ENCODE measurements around the gene RASA1.

RASA1 gene

DNA sequence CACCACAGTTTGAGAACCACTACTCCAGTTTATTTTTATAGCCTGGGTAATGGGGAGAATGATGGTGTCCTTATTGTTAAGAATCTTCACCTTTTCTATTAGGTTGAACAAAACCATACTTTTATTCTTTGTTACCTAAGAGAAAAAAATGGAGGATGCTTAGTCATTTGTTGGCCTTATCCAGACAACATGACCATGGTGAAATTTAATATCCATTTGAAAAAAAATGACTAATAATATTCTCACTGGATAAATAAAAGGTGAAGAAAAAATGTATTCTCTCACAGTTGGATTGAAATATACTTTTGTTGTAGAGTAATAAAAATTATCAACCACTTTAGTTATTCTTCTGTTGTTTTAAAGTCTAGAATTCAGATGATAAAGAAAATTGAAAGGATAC lies 150.8 kb downstream of the RASA1 start:
- H3K4me1 Mint-ChIP-seq, result no peaks in the 10 kb centered on the region
- no peak overlapping the region for H3K4me3 Mint-ChIP-seq
- H3K36me3 Mint-ChIP-seq (ENCODE audit: insufficient read depth), result no peaks in the 10 kb centered on the region
- no peak overlapping the region for H3K27ac Mint-ChIP-seq (ENCODE audit: low read depth)
- ATAC-seq (replicated peaks; ENCODE audit: extremely low read depth, poor library complexity, severe bottlenecking) (no peak), DNase-seq (ENCODE audit: low spot score in 2 of 2) (no peak)
- no peaks in the 10 kb centered on the region for H3K27me3 Mint-ChIP-seq
- no peaks in the 10 kb centered on the region for H3K9me3 Mint-ChIP-seq

DNA sequence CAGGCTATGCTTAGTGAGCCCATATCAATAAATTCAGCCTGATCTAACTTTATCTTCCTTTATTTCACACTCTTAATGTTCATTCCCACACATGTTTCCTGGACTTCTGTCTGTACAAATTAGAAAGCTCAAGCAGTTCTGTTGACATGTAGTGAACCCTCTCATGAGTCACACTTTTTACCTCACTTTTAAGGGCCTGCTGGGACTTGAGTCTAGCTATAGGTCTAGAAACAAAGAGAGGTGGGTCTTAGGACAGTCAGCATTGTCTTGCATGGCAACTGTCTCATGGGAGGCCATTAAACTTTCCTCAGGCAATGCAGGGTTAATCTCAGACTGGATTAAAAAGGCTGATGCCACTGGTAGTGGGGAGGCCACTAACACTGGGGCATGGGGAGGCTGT lies 153.6 kb downstream of the RASA1 start:
- Mint-ChIP-seq H3K27ac (ENCODE audit: low read depth) (no peak overlapping the region), H3K4me1 (no peaks in the 10 kb centered on the region), H3K9me3 (no peaks in the 10 kb centered on the region), H3K36me3 (ENCODE audit: insufficient read depth) (no peaks in the 10 kb centered on the region), H3K4me3 (no peak overlapping the region), H3K27me3 (no peaks in the 10 kb centered on the region)
- ATAC-seq (replicated peaks; ENCODE audit: extremely low read depth, poor library complexity, severe bottlenecking) (no peak), DNase-seq (ENCODE audit: low spot score in 2 of 2) (no peak)

- H3K27me3 Mint-ChIP-seq, result no peaks in the 10 kb centered on the region
- H3K4me3 Mint-ChIP-seq, result no peak overlapping the region
- no peak for ATAC-seq (replicated peaks; ENCODE audit: extremely low read depth, poor library complexity, severe bottlenecking)
- no peaks in the 10 kb centered on the region for H3K4me1 Mint-ChIP-seq
- no peak overlapping the region for H3K27ac Mint-ChIP-seq (ENCODE audit: low read depth)
- no peak for DNase-seq (ENCODE audit: low spot score in 2 of 2)
- no peaks in the 10 kb centered on the region for H3K36me3 Mint-ChIP-seq (ENCODE audit: insufficient read depth)
- H3K9me3 Mint-ChIP-seq, result no peaks in the 10 kb centered on the region
These were observed 156.1 kb downstream of the RASA1 start for GRCh38 chr5:87423755-87424154.

DNA sequence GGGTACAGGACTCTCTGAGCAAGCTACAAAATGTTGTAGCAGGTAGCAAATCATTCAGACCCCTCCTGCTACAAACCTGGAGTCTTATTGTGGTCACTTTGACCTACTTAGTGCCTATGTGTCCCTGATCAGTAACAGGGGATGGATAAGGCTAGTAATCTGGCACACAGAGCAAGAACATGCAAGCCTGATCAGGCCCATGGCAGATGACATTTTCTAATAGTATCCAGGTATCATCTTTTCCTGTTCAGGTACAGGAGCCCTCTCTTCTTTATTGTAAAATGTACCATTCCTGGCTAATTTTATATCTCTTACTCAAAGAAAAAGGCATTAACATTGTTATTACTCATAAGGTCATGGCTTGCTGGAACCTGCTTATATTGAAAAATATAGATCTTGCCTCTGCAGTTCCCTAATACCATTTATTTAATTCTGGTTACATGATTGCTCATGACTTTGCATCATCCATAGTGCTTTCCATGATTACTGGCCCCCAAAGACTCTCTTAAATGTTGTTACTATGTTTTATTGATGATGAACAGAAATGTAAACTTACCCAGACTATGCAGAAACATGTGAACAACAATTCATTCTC lies 163.3 kb downstream of the RASA1 start:
- Mint-ChIP-seq H3K36me3 (ENCODE audit: insufficient read depth) (no peaks in the 10 kb centered on the region), H3K4me1 (no peaks in the 10 kb centered on the region), H3K27ac (ENCODE audit: low read depth) (no peak overlapping the region), H3K9me3 (no peaks in the 10 kb centered on the region), H3K27me3 (peaks cover 30% of the 10 kb centered on the region), H3K4me3 (no peak overlapping the region)
- no peak for DNase-seq (ENCODE audit: low spot score in 2 of 2)
- no peak for ATAC-seq (replicated peaks; ENCODE audit: extremely low read depth, poor library complexity, severe bottlenecking)

DNA sequence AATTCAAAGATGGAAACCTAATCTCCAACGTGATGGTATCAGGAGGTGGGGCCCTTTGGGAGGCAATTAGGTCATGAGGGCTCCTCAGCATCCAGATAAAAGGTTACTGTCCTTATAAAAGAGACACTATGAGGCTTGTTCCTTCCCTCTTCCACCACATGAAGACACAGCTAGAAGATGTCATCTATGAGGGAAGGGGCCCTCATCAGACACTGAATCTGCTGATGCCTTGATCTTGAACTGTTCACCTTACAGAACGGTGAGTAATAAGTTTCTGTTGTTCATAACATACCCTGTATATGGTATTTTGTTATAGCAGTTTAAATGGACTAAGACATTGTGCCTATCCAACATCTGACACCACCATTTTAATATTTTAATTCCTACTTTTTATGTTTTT lies 164.8 kb downstream of the RASA1 start:
- Mint-ChIP-seq H3K4me1 (no peaks in the 10 kb centered on the region), H3K4me3 (no peak overlapping the region)
- ATAC-seq (replicated peaks; ENCODE audit: extremely low read depth, poor library complexity, severe bottlenecking), result no peak

DNA sequence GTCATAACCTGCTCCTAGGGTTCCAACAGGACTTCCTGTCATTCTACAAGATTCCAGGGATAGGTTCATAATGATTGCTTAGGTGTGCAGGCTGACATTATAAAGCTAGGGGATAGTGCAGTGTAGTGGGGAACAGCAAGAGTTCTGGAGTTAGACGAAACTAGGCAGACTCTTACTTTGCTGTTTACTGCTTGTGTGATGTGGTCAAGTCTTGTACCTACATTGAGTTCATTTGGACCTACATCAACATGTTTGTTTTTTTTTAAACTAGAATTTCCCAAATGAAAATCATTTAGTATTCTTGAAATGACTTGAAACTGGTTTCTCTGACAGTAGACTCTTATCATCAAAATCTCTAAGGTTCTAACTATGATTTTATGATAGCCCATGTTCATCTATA lies 166.3 kb downstream of the RASA1 start:
- no peaks in the 10 kb centered on the region for H3K36me3 Mint-ChIP-seq (ENCODE audit: insufficient read depth)
- no peak for DNase-seq (ENCODE audit: low spot score in 2 of 2)
- H3K27me3 Mint-ChIP-seq, result peaks cover 37% of the 10 kb centered on the region
- no peak overlapping the region for H3K4me3 Mint-ChIP-seq
- no peaks in the 10 kb centered on the region for H3K4me1 Mint-ChIP-seq
- H3K9me3 Mint-ChIP-seq, result no peaks in the 10 kb centered on the region
- ATAC-seq (replicated peaks; ENCODE audit: extremely low read depth, poor library complexity, severe bottlenecking), result no peak
- no peak overlapping the region for H3K27ac Mint-ChIP-seq (ENCODE audit: low read depth)

More for the DNA sequence above, 164.8 kb downstream of the RASA1 start:
- H3K27ac Mint-ChIP-seq (ENCODE audit: low read depth), result no peak overlapping the region
- no peaks in the 10 kb centered on the region for H3K36me3 Mint-ChIP-seq (ENCODE audit: insufficient read depth)
- H3K9me3 Mint-ChIP-seq, result no peaks in the 10 kb centered on the region
- H3K27me3 Mint-ChIP-seq, result peaks cover 30% of the 10 kb centered on the region
- no peak for DNase-seq (ENCODE audit: low spot score in 2 of 2)

DNA sequence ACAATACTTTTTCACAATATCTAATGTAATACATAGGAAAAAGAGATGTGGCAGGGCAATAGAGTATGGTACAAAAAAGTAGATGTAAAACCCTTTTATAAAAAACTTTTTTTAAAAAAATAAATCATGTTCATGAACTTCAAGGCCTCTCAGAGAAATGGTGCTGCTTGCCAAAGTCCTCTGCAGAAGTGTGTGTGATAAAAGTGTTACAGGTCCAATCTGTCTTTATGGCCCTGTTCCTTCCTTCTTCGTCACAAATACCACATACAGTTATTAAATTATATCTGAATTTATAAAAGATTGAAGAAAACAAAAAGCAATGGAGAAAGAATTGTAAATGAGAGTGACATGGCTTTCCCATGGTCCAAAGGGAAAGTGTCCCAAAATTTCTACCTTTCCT lies 166.8 kb downstream of the RASA1 start:
- H3K4me1 Mint-ChIP-seq, result no peaks in the 10 kb centered on the region
- no peak overlapping the region for H3K4me3 Mint-ChIP-seq
- ATAC-seq (replicated peaks; ENCODE audit: extremely low read depth, poor library complexity, severe bottlenecking) (no peak), DNase-seq (ENCODE audit: low spot score in 2 of 2) (no peak)
- no peaks in the 10 kb centered on the region for H3K36me3 Mint-ChIP-seq (ENCODE audit: insufficient read depth)
- H3K27me3 Mint-ChIP-seq, result peaks cover 36% of the 10 kb centered on the region
- H3K9me3 Mint-ChIP-seq, result no peaks in the 10 kb centered on the region
- no peak overlapping the region for H3K27ac Mint-ChIP-seq (ENCODE audit: low read depth)

- ATAC-seq (replicated peaks; ENCODE audit: extremely low read depth, poor library complexity, severe bottlenecking) (no peak), DNase-seq (ENCODE audit: low spot score in 2 of 2) (no peak)
- Mint-ChIP-seq H3K4me1 (no peaks in the 10 kb centered on the region), H3K4me3 (no peak overlapping the region), H3K27me3 (peaks cover 36% of the 10 kb centered on the region), H3K36me3 (ENCODE audit: insufficient read depth) (no peaks in the 10 kb centered on the region), H3K9me3 (no peaks in the 10 kb centered on the region), H3K27ac (ENCODE audit: low read depth) (no peak overlapping the region)
These were observed 167.5 kb downstream of the RASA1 start for GRCh38 chr5:87435144-87435694.

- no peak overlapping the region for H3K27ac Mint-ChIP-seq (ENCODE audit: low read depth)
- H3K9me3 Mint-ChIP-seq, result no peaks in the 10 kb centered on the region
- H3K27me3 Mint-ChIP-seq, result peaks cover 30% of the 10 kb centered on the region
These were observed 170.0 kb downstream of the RASA1 start for GRCh38 chr5:87437724-87438123.

DNA sequence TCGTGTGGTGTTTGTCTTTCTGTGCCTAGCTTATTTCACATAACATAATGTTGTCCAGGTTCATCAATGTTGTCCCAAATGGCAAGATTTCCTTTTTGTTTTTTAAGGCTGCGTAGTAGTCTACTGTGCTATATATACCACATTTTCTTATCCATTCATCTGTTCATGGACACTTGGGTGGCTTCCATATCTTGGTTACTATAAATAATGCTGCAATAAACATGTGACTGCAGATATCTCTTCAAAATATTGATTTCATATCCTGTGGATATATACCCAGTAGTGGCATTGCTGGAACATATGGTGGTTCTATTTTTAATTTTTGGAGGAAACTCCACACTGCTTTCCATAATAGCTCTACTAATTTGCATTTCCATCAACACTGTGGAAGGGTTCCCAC lies 170.5 kb downstream of the RASA1 start:
- no peak for ATAC-seq (replicated peaks; ENCODE audit: extremely low read depth, poor library complexity, severe bottlenecking)
- no peak overlapping the region for H3K27ac Mint-ChIP-seq (ENCODE audit: low read depth)

More at GRCh38 chr5:87437724-87438123, 170.0 kb downstream of the RASA1 start:
- Mint-ChIP-seq H3K4me1 (peaks cover 5% of the 10 kb centered on the region), H3K36me3 (ENCODE audit: insufficient read depth) (no peaks in the 10 kb centered on the region), H3K4me3 (no peak overlapping the region)
- no peak for DNase-seq (ENCODE audit: low spot score in 2 of 2)
- ATAC-seq (replicated peaks; ENCODE audit: extremely low read depth, poor library complexity, severe bottlenecking), result no peak

More for the DNA sequence above, 170.5 kb downstream of the RASA1 start:
- DNase-seq (ENCODE audit: low spot score in 2 of 2), result no peak
- no peaks in the 10 kb centered on the region for H3K9me3 Mint-ChIP-seq
- peaks cover 5% of the 10 kb centered on the region for H3K4me1 Mint-ChIP-seq
- H3K27me3 Mint-ChIP-seq, result peaks cover 30% of the 10 kb centered on the region
- H3K4me3 Mint-ChIP-seq, result no peak overlapping the region
- no peaks in the 10 kb centered on the region for H3K36me3 Mint-ChIP-seq (ENCODE audit: insufficient read depth)

All from central memory CD8-positive, alpha-beta T cell (primary cell).